ENCODE measurements around the gene DYNC1I1. TPM values are rescaled to one million over a fixed set of nuclear protein-coding genes. Genes with fewer than 3 reads are reported as not detected.

The DYNC1I1 gene
- total and polyA plus RNA-seq, 2 of the 4 experiments (the other 2 are of a cell fraction): under 0.01 to 0.15 TPM

- ChIA-PET POLR2A (ENCODE audit: unreplicated experiment) (no interaction called here), CTCF (no interaction called here)
- Histone ChIP-seq H2AFZ (replicated peaks; ENCODE audit: low read length, poor library complexity) (no peak overlapping the region), H3K9ac (ENCODE audit: low read depth, low read length) (no peak overlapping the region), H2BK120ac (ENCODE audit: low read depth, low read length) (no peak overlapping the region), H3K27ac (ENCODE audit: insufficient read depth, low read length) (no peak overlapping the region), H3K23ac (ENCODE audit: low read depth, low read length) (no peak overlapping the region), H4K5ac (ENCODE audit: low read depth, low read length) (no peak overlapping the region), H3K9me1 (ENCODE audit: insufficient read depth, low read length) (no peaks in the 10 kb centered on the region), H2AK9ac (replicated peaks; ENCODE audit: low read depth, low read length, poor library complexity) (no peak overlapping the region), H4K91ac (ENCODE audit: insufficient read depth, low read depth, low read length) (no peak overlapping the region), H2AK5ac (ENCODE audit: low read depth, low read length) (no peak overlapping the region), H3K79me1 (ENCODE audit: low read depth in 1 of 2, low read length in 2 of 2) (no peaks in the 10 kb centered on the region), H3K18ac (ENCODE audit: low read depth, low read length) (no peak overlapping the region), H3K4me3 (ENCODE audit: insufficient read depth, low read depth, low read length) (no peak overlapping the region), H3K9me3 (ENCODE audit: control insufficient read depth, insufficient read depth, low read length) (no peaks in the 10 kb centered on the region), H2BK20ac (ENCODE audit: low read depth, low read length) (no peak overlapping the region), H3K4ac (ENCODE audit: low read depth, low read length) (no peak overlapping the region), H2BK15ac (ENCODE audit: low read depth, low read length) (no peak overlapping the region), H3K56ac (ENCODE audit: extremely low read depth, insufficient read depth, low read length) (no peak overlapping the region), H2BK5ac (ENCODE audit: low read depth, low read length, poor library complexity, severe bottlenecking) (no peak overlapping the region), H4K20me1 (ENCODE audit: insufficient read depth, low read length) (no peaks in the 10 kb centered on the region), H3K27me3 (ENCODE audit: control insufficient read depth, insufficient read depth, low read length) (no peaks in the 10 kb centered on the region), H3K4me1 (ENCODE audit: control insufficient read depth, insufficient read depth, low read length) (no peaks in the 10 kb centered on the region), H3K36me3 (ENCODE audit: control insufficient read depth, insufficient read depth, low read length) (no peaks in the 10 kb centered on the region), H3K14ac (replicated peaks; ENCODE audit: low read depth, low read length) (no peak overlapping the region), H3K4me2 (ENCODE audit: low read depth, low read length) (no peak overlapping the region), H4K8ac (ENCODE audit: low read depth in 2 of 2, low read length in 2 of 2) (no peak overlapping the region)
- no peak for ATAC-seq (ENCODE audit: low read depth)
- no TSS peak for BruUV-seq (replicated peaks)
- DNase-seq: no peak
- in situ Hi-C loops (cut with MboI; ENCODE audit: low sequenced_read_pairs) (no loop called here), intact Hi-C loops (cut with micrococcal nuclease) (loop anchor here (2.0 kb wide), 1 partner anchor 21 kb away; no protein-coding TSS in a partner anchor), dilution Hi-C loops (cut with HindIII; ENCODE audit: low sequenced_read_pairs, unreplicated experiment) (no loop called here)
- no CpG with 5 or more reads among the region's 2 CpGs for WGBS, 2 experiments (ENCODE audit: extremely low coverage in 2 of 2, insufficient read length in 1 of 2)
- no peak for TF ChIP-seq RFX5 (IDR thresholded peaks at IDR 0.05; ENCODE audit: low read depth, low read length)
- TF ChIP-seq MXI1 (IDR thresholded peaks at IDR 0.05; ENCODE audit: borderline replicate concordance, low read depth, low read length): no peak
Measured at GRCh38 chr7:96013836-96014235, 241.5 kb downstream of the DYNC1I1 start.
